ENCODE measurements around the gene C4BPA.

- no peak for TF ChIP-seq FOXA1 (IDR thresholded peaks at IDR 0.05)
- TF ChIP-seq, protein P1, sequence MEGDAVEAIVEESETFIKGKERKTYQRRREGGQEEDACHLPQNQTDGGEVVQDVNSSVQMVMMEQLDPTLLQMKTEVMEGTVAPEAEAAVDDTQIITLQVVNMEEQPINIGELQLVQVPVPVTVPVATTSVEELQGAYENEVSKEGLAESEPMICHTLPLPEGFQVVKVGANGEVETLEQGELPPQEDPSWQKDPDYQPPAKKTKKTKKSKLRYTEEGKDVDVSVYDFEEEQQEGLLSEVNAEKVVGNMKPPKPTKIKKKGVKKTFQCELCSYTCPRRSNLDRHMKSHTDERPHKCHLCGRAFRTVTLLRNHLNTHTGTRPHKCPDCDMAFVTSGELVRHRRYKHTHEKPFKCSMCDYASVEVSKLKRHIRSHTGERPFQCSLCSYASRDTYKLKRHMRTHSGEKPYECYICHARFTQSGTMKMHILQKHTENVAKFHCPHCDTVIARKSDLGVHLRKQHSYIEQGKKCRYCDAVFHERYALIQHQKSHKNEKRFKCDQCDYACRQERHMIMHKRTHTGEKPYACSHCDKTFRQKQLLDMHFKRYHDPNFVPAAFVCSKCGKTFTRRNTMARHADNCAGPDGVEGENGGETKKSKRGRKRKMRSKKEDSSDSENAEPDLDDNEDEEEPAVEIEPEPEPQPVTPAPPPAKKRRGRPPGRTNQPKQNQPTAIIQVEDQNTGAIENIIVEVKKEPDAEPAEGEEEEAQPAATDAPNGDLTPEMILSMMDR (IDR thresholded peaks at IDR 0.05; ENCODE audit: low read depth, low read length, missing input control), result no peak
- no peak for TF ChIP-seq MAX (IDR thresholded peaks at IDR 0.05)
- TF ChIP-seq GABPA (IDR thresholded peaks at IDR 0.05 in 1 of 2, conservative IDR thresholded peaks at IDR 0.05 in 1 of 2), result no peak
- no peak for TF ChIP-seq JUND (IDR thresholded peaks at IDR 0.05)
- no peak for TF ChIP-seq TAF1 (conservative IDR thresholded peaks at IDR 0.05)
- TF ChIP-seq ATF3 (IDR thresholded peaks at IDR 0.05), result no peak
- TF ChIP-seq FOXA2 (IDR thresholded peaks at IDR 0.05), result no peak
Observed at GRCh38 chr1:207088161-207088560, 15.9 kb upstream of the C4BPA start.

Measured in liver (tissue), 3 donors.